IPS-18c (cell line): ENCODE results near the gene PIK3R1.

Experiments
- H3K4me3 ChIP-seq: 2 replicates; pipeline ENCODE4 v1.7.0; 2013; ENCODE audit warnings: low read depth, mild to moderate bottlenecking, low read length, moderate library complexity; ENCODE audit not compliant: insufficient read depth
- H3K9me3 ChIP-seq: one replicate; pipeline ENCODE4 v1.6.1; 2013; ENCODE audit warnings: mild to moderate bottlenecking, low read length, moderate library complexity; ENCODE audit not compliant: control insufficient read depth, insufficient read depth

Gene PIK3R1

GRCh38 chr5:68292316-68292715 lies 76.8 kb downstream of the PIK3R1 start:
- Histone ChIP-seq H3K4me3 (no peak overlapping the region), H3K9me3 (no peaks in the 10 kb centered on the region)

- Histone ChIP-seq H3K4me3 (no peak overlapping the region), H3K9me3 (no peaks in the 10 kb centered on the region)
Observed at GRCh38 chr5:68295772-68296171, 80.2 kb downstream of the PIK3R1 start.

- H3K4me3 ChIP-seq: no peak overlapping the region
- H3K9me3 ChIP-seq: no peaks in the 10 kb centered on the region
Observed at GRCh38 chr5:68296895-68297294, 81.3 kb downstream of the PIK3R1 start.

DNA sequence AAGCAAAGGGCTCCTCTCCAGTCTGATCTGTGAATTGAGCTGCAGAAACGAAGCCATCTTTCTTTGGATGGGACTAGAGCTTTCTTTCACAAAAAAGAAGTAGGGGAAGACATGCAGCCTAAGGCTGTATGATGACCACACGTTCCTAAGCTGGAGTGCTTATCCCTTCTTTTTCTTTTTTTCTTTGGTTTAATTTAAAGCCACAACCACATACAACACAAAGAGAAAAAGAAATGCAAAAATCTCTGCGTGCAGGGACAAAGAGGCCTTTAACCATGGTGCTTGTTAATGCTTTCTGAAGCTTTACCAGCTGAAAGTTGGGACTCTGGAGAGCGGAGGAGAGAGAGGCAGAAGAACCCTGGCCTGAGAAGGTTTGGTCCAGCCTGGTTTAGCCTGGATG lies 82.1 kb downstream of the PIK3R1 start:
- Histone ChIP-seq H3K9me3 (no peaks in the 10 kb centered on the region), H3K4me3 (no peak overlapping the region)

GRCh38 chr5:68298479-68298878 lies 82.9 kb downstream of the PIK3R1 start:
- Histone ChIP-seq H3K9me3 (no peaks in the 10 kb centered on the region), H3K4me3 (no peak overlapping the region)

- Histone ChIP-seq H3K9me3 (no peaks in the 10 kb centered on the region), H3K4me3 (no peak overlapping the region)
Observed at GRCh38 chr5:68299105-68299504, 83.5 kb downstream of the PIK3R1 start.

DNA sequence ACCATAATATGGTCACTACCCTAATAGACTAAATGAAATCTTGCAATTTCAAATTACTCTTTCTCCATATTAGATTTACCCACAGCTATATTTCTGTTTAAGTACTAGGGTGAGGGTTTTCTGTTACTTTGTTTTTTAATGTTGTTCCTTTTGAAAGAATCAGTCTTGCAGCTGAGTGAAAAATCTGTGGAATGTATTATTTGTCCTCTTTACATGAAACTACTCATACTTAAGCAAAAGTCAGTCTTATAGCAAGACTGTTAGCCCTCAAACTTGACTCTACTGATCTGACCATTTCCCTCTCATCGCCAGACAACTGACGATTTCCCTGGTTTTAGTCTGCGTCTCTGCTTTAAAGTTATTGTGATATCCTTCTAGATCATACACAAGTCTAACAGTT lies 84.0 kb downstream of the PIK3R1 start:
- Histone ChIP-seq H3K9me3 (no peaks in the 10 kb centered on the region), H3K4me3 (no peak overlapping the region)

GRCh38 chr5:68303038-68303738 lies 87.6 kb downstream of the PIK3R1 start:
- Histone ChIP-seq H3K4me3 (no peak overlapping the region), H3K9me3 (no peaks in the 10 kb centered on the region)

- no peaks in the 10 kb centered on the region for H3K9me3 ChIP-seq
- no peak overlapping the region for H3K4me3 ChIP-seq
Observed at GRCh38 chr5:68303754-68304420, 88.3 kb downstream of the PIK3R1 start.

DNA sequence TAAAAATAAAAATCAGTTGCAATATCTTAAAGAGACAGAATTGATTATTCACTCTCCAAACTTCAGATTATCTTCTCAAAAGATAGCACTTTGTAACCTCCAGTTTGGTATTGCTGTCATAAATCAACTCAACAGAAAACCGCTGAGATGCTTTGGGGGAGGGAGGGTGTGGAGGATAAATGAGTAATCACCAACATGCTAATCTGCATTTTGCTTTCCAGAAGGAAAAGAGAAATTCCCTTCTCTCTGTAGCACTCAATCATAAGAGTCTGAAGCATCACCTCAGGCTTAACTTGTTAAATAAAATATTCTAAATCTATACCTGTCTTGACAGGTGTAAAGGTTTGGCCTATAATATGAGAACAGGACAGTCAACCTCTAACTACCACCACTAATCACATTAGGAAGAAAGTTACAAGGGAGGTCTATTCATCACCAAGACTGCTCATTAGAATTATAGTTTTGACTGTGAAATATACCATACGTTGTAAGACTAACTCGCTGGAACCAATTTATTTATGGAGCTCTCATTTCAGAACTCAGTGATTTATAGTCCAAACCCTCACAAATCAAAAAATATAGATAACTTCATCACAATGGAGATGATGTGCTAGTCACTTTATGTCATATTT lies 89.0 kb downstream of the PIK3R1 start:
- H3K9me3 ChIP-seq: no peaks in the 10 kb centered on the region
- no peak overlapping the region for H3K4me3 ChIP-seq

DNA sequence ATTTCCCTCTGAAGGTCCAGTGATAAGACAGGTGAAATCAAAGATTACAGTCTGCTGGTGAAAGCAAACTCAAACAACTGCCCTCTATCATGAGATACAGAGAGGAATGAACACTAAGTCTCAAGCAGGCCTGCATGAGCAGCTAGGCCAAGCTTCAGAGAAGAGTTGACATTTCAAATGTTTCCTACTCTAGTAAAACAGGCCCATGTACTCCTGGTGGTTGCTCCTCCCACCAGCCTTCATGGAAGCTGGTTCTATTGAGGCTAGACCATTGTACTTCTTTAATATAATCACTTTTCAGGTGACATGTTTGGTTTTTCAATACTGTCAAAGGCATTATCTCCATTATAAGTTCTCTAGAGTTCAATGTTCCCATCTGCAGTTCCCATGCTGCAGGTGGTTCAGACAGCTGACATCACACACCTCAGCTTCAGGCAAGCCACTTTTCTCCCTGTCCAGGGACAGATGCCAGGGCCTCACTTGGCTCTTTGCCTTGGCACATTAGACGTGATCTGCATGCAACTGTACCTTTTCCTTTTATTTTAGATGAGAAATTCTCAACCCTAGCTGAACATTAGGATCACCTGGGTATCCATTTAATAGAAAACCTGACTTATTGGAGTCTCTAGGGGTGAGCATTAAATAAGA lies 89.8 kb downstream of the PIK3R1 start:
- H3K9me3 ChIP-seq: no peaks in the 10 kb centered on the region
- H3K4me3 ChIP-seq: no peak overlapping the region

DNA sequence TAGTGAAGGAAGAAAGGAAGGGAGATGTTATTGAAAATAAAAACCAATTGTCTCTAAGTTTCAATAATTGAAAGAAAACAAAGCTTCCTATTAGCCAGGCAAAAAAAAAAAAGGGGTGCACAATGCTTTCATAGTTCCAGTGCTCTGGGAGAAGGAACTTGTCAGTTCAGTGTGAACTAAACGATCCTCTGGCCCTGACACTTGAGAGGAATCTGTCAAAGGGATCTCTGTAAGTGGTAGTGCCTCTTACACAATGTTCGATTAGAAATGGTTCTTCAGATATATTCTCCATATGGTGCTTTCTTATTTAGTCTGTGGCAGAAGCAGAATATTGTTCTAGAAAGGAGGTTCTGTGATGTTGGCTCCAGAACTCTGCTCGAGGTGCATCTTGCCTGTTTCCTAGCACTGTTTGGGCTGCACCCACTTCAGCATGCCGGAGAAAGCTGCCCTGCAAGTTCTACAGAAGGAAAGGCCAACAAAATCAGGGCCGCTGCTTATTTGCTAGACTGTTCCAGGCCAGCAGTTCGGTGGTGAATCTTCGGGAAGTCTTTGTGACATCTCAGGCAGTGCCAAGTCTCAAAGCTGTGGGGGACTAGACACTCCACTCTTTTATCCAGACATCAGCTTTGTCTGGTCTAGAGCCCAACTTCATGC lies 90.9 kb downstream of the PIK3R1 start:
- Histone ChIP-seq H3K4me3 (no peak overlapping the region), H3K9me3 (no peaks in the 10 kb centered on the region)

DNA sequence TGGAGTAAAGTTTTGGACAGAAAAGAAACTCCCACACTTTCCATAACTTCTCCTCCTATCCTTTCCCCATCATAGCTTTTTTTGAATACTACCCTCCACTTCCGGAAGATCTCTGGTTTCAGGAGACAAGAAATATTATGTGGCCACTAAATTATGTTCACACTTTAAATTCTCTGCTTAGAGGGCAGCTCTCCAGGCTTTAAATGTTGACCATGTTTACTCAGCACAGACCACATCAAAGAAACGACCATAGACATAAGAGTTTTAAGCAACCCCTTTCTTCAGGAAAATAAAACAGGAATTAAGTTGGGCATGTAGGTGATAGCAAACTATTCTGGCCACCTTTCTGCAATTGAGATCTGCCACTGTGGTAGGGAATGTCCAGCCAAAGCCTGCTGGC lies 97.8 kb downstream of the PIK3R1 start:
- no peaks in the 10 kb centered on the region for H3K9me3 ChIP-seq
- no peak overlapping the region for H3K4me3 ChIP-seq

GRCh38 chr5:68314465-68314864 lies 98.9 kb downstream of the PIK3R1 start:
- Histone ChIP-seq H3K4me3 (no peak overlapping the region), H3K9me3 (no peaks in the 10 kb centered on the region)

DNA sequence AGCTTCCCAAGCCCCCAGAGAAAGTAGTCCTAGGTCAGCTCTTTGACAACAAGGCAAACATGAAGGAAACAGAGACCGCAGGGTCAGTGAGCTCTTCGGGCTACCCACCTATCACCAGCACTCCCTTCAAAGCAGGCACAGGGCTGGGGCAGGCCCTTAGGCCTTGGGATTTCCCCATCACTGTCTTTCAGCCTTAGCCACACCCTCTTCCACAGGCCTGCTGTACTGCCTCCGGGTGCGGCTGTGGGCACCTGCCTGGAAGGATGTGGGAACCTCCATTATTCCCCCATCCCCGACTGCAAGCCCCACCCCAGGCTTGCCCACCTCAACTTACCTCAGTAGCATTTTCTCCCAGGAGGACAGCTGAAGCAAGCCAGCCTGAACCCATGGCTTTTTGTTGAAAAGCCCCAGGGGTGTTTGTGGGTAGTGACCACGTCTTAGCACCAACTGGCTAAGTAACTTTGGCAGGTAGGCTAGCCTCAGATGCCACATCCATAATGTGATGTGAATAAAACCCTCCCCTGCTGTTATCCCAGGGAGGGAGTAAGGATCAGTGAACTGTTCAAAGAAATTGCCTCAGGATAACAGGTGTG lies 100.2 kb downstream of the PIK3R1 start:
- Histone ChIP-seq H3K4me3 (no peak overlapping the region), H3K9me3 (no peaks in the 10 kb centered on the region)

DNA sequence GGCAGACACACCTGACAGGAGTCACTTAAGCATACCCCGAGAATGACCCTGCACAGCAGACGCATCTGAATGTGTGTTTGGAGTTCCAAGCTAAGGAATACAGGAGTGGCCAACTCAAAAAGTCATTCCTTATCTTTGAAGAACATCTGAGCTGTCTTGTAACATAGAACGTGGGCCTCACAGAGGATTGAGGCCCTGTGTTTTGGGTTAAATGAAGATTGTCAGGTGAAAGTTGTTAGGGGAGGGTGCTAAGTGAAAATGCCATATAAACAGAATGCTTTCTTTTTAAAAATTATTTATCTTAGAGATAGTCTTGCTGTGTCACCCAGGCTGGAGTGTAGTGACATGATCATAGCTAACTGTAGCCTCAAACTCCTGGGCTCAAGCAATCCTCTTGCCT lies 100.9 kb downstream of the PIK3R1 start:
- Histone ChIP-seq H3K9me3 (no peaks in the 10 kb centered on the region), H3K4me3 (no peak overlapping the region)

DNA sequence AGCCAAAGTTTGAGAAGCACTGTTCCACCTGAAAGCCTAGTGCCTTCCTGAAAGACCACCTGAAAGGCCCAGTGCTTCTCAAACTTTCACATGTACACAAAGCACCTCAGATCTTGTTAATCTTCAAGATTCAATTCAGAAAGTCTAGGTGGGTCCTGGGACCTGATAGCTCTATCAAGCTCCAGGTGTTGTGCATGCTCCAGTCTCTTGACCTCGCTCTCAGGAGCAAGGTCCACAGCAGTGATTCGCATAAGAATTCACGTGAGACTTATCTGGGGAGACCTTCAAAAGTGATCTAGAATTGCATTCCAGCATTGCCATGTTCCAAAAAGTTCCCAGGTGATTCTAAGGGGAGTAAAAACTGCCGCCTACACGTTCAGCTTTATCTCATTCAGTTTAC lies 102.1 kb downstream of the PIK3R1 start:
- no peak overlapping the region for H3K4me3 ChIP-seq

More for the DNA sequence above, 102.1 kb downstream of the PIK3R1 start:
- H3K9me3 ChIP-seq: no peaks in the 10 kb centered on the region
